ENCODE measurements around the gene SEPSECS. TPM values are rescaled to one million over a fixed set of nuclear protein-coding genes. Genes with fewer than 3 reads are reported as not detected.

The SEPSECS gene
- total and polyA plus RNA-seq, 5 donors: 2.1 to 6.4 (median 4.5) TPM

DNA sequence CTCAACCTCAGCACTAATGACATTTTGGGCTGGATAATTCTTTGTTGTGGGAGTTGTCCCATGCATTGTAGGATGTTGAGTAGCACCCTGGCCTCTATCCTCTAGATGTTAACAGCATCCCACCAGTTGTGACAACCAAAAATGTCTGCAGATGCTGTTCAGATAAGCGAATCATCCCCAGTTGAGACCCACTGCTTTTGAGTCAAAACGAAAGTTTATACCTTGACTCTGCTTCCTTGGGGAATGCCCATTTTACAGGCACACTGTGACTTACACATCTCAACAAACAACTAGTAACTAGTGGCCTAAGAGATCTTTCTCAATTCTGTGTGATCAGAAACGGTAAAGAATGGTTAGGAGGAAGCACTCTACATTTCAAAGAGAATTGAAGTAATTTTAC lies 37.0 kb downstream of the SEPSECS start:
- H3K4me3 ChIP-seq (ENCODE audit: low read length): no peak overlapping the region
- WGBS: 92% methylated on average over 3 of the region's 3 CpGs
- no peaks in the 10 kb centered on the region for H3K4me1 ChIP-seq (ENCODE audit: control insufficient read depth, insufficient read depth, low read length)
- ATAC-seq (no peak), DNase-seq (no peak)
- H3K9me3 ChIP-seq (ENCODE audit: control insufficient read depth, low read length): no peaks in the 10 kb centered on the region
- H3K27me3 ChIP-seq (ENCODE audit: control insufficient read depth, insufficient read depth): no peaks in the 10 kb centered on the region
- intact Hi-C loops (cut with DNase I): no loop called here
- H3K27ac ChIP-seq (ENCODE audit: low read length): no peak overlapping the region

DNA sequence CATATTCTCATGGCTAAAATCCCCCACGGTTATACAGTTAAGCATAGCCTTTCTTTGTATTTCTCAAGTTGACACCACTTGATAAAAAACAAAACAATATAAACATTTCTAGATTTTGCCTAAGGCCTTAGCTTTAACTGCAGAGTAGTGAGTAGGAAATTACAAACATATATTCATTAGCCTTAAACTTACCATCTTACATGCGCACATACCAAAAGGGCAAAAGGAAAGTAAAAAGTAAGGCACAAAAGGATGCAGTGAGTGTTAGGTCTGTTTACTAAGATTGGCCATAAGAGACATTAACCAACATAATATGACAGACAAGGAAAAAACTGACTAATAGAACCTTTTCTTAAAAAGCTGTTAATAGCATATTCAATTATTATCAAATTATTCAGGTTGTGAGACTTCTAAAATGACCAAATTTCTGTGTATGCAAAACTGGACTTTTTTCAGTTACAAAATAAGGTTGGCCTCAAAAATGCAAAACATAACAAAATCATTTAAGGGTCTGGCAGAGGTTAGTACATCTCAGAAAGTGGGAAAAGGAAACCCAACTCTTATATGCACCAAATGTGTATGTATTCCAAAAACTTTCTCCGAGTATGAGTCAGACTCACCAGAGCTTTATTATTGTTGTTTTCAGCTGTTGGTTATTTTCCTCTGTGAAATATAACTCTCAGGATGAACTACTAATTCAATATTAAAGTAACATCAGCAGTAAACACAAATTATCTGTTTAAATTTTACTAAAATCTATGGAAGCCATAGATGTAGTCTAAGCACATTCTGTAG lies 39.9 kb downstream of the SEPSECS start:
- Histone ChIP-seq H3K27ac (ENCODE audit: low read length) (no peak overlapping the region), H3K4me3 (ENCODE audit: low read length) (no peak overlapping the region), H3K9me3 (ENCODE audit: control insufficient read depth, low read length) (no peaks in the 10 kb centered on the region), H3K4me1 (ENCODE audit: control insufficient read depth, insufficient read depth, low read length) (no peaks in the 10 kb centered on the region), H3K27me3 (ENCODE audit: control insufficient read depth, insufficient read depth) (no peaks in the 10 kb centered on the region)
- DNase-seq (no peak), ATAC-seq (no peak)
- WGBS: 86% methylated on average over 3 of the region's 3 CpGs
- intact Hi-C loops (cut with DNase I): no loop called here

DNA sequence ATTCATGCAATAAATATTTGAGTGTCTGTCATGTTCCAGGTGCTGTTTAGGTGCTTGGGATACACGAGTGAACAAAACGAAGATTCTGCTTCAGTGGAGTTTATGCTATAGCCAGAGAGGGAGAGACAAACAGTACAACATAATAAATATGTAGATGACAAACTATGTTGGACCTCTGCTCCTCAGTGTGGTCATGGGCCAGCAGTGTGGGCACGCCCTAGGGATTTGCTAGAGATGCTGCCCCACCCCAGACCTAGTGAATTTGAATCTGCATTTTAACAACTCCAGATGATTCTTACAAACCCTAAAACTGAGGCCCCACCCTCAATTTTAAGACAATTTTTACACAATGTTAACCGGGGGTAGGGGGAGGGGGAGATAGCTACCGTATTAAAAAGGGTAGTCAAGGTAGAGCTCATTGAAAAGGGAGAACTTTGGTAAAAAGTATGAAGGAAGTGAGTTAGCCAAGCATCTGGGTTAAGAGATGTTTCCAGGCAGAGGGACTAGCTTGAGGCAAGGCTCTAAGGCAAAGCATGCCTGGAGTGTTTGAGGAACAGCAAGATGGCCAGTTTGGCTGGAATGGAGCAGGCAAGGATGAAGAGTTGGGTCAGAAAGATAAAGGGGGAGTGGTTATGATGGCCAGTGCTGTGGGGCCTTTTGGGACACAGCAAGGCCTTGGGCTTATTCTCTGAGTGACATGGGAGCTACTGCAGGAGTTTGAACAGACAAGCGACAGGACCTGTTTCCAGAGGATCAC lies 42.4 kb downstream of the SEPSECS start:
- Histone ChIP-seq H3K9me3 (ENCODE audit: control insufficient read depth, low read length) (no peaks in the 10 kb centered on the region), H3K27me3 (ENCODE audit: control insufficient read depth, insufficient read depth) (no peaks in the 10 kb centered on the region), H3K27ac (ENCODE audit: low read length) (no peak overlapping the region), H3K4me3 (ENCODE audit: low read length) (no peak overlapping the region), H3K4me1 (ENCODE audit: control insufficient read depth, insufficient read depth, low read length) (no peaks in the 10 kb centered on the region)
- DNase-seq (no peak), ATAC-seq (no peak)
- WGBS: 95% methylated on average over 6 of the region's 6 CpGs
- intact Hi-C loops (cut with DNase I): no loop called here

DNA sequence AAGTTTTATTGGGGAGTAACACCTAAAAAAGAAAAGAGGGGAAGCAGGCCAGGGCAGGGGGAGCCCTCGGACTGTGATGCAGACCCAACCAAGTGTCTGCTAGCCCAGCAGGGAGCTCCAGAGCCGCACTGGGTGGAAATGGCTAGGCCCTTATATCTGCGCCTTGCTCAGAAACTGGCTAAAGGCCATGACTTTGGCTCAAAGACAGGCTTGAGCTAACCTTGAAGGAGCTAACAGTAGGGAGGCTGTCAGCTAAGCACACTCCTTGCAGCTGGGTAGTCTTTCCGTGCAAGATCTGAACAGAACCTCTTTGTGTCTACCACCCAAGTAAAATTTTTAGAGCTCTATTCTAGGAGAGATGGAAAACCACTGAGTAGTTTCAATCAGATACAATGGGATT lies 43.0 kb downstream of the SEPSECS start:
- intact Hi-C loops (cut with DNase I): no loop called here
- no peak overlapping the region for H3K4me3 ChIP-seq (ENCODE audit: low read length)
- H3K9me3 ChIP-seq (ENCODE audit: control insufficient read depth, low read length): no peaks in the 10 kb centered on the region
- DNase-seq (no peak), ATAC-seq (no peak)
- H3K27me3 ChIP-seq (ENCODE audit: control insufficient read depth, insufficient read depth): no peaks in the 10 kb centered on the region
- H3K4me1 ChIP-seq (ENCODE audit: control insufficient read depth, insufficient read depth, low read length): no peaks in the 10 kb centered on the region
- H3K27ac ChIP-seq (ENCODE audit: low read length): no peak overlapping the region
- WGBS: 86% methylated on average over 4 of the region's 4 CpGs

DNA sequence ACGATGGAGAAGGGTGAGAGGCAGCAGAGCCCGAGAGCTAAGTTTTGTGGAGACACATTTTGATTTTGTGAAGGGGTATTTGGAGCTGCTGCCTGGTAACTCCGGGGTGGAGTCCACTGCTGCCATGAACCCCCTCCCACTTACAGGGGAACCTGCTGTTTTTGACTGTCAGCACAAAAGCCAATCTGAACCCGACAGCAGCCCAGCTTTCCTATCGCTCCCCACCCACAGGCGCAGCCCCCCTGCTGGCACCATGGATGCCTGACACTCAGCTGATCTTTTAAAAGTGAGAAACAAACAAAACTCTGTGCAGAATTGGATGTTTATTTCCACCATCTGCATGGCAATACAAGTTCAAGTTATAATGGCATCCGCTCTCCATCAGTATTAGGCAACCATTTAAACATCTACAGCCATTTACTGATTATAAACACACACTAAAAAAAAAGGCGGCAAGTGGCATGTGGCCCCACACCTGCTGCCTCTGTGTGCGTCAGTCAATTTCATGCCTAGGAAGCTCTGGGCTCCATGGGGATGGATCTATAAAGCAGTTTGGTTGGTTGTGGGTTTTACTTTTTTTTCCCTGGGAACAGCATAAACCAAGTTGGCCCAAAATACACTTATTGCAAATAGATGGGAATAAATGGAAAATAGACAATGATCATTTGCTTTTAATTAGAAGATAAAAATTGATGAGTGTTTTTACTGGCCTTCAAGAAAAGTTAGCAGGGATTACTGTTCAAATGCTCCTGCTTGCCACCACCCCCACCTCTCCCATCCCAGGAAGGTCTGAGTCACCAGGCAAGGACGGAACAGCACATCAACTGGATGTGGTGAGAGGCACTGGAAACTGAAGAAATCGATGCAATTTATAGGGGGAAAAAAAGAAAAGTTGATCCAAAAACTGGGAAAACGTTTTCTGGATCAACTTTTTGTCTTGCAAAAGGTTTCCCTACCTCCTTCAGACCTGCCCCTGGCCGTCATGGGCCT lies 46.0 kb downstream of the SEPSECS start:
- no peaks in the 10 kb centered on the region for H3K9me3 ChIP-seq (ENCODE audit: control insufficient read depth, low read length)
- 73% methylated on average over 13 of the region's 13 CpGs for WGBS
- DNase-seq (no peak), ATAC-seq (peak in 1 of 2 donors; percentile 59)
- intact Hi-C loops (cut with DNase I): no loop called here
- no peak overlapping the region for H3K4me3 ChIP-seq (ENCODE audit: low read length)
- no peaks in the 10 kb centered on the region for H3K27me3 ChIP-seq (ENCODE audit: control insufficient read depth, insufficient read depth)
- no peak overlapping the region for H3K27ac ChIP-seq (ENCODE audit: low read length)
- no peaks in the 10 kb centered on the region for H3K4me1 ChIP-seq (ENCODE audit: control insufficient read depth, insufficient read depth, low read length)

DNA sequence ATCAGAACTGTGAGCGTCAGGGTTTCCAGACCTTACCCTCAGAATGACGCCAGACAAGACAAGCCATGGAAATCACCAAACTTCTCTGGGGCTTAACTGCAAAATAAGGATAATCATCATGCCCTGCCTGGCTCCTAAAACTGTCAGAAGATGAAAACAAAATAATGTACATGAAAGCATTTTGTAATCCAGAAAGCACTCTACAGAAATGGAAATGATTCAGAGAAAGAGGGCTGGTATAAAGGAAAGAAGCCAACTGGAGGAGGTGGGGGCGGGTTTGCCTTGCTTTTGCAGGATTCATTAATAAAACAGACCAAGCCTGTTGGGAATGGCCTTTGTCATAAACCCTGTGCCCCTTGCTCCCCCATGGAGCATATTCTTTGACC lies 47.3 kb downstream of the SEPSECS start:
- intact Hi-C loops (cut with DNase I): no loop called here
- DNase-seq: no peak
- H3K27ac ChIP-seq (ENCODE audit: low read length): no peak overlapping the region
- no peak for ATAC-seq
- H3K4me1 ChIP-seq (ENCODE audit: control insufficient read depth, insufficient read depth, low read length): no peaks in the 10 kb centered on the region
- no peak overlapping the region for H3K4me3 ChIP-seq (ENCODE audit: low read length)
- H3K9me3 ChIP-seq (ENCODE audit: control insufficient read depth, low read length): no peaks in the 10 kb centered on the region
- 86% methylated on average over 3 of the region's 3 CpGs for WGBS
- H3K27me3 ChIP-seq (ENCODE audit: control insufficient read depth, insufficient read depth): no peaks in the 10 kb centered on the region

DNA sequence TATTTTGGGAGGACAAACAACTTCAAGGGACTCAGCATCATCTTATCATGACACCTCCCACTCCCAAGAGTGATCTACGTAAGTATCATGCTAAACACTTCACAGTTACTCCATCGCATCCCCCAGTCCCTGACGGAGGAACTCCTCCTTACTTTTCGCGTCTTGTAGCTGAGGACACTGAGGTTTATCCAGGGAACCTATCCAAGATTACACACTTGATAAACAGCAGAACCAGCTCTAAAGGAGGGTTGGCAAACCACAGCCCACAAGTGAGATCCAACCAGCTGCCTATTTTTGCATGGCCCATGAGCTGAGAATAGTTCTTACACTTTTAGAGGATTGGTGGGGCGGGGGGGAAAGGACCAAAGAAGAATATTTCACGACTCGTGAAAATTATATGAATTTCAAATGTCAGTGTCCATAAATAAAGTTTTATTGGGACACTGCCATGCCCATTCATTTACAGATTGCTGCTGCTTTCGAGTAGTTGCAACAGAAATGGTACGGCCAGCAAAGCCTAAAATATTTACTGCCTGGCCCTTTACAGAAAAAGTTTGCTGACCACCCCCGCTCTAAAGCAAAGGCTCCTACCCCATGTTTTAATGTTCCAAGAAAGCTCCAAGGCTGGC lies 47.8 kb downstream of the SEPSECS start:
- ATAC-seq (no peak), DNase-seq (no peak)
- Histone ChIP-seq H3K4me3 (ENCODE audit: low read length) (no peak overlapping the region), H3K27me3 (ENCODE audit: control insufficient read depth, insufficient read depth) (no peaks in the 10 kb centered on the region), H3K27ac (ENCODE audit: low read length) (no peak overlapping the region), H3K4me1 (ENCODE audit: control insufficient read depth, insufficient read depth, low read length) (no peaks in the 10 kb centered on the region), H3K9me3 (ENCODE audit: control insufficient read depth, low read length) (no peaks in the 10 kb centered on the region)
- intact Hi-C loops (cut with DNase I): no loop called here
- WGBS: 71% methylated on average over 11 of the region's 11 CpGs

DNA sequence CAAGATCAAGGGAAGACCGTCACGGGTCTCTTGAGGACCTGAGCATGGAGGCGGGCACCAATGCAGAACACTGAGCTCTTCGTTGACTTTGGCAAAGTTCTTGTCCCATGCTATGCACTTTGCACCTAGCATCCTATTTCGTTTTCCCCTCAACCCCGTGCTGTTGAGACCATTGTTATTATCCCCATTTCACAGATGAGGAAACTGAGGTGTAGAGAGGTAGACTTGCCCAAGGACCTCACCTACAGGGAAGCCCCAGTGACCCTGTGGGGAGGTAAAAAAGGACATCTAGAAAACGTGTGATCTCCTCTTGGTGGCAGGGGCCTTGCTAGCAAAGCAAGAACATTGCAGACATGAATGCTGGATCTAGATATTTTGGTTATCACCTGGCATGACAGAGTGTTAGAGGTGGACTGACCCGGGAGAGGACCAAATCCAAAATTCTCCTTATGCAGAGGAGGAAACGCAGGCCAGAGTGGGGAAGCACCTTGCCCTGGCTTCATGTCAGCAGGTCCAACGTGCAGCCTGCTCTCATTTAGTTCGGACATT lies 48.5 kb downstream of the SEPSECS start:
- Histone ChIP-seq H3K9me3 (ENCODE audit: control insufficient read depth, low read length) (no peaks in the 10 kb centered on the region), H3K4me1 (ENCODE audit: control insufficient read depth, insufficient read depth, low read length) (no peaks in the 10 kb centered on the region), H3K27ac (ENCODE audit: low read length) (no peak overlapping the region), H3K4me3 (ENCODE audit: low read length) (no peak overlapping the region), H3K27me3 (ENCODE audit: control insufficient read depth, insufficient read depth) (no peaks in the 10 kb centered on the region)
- DNase-seq: no peak
- intact Hi-C loops (cut with DNase I): no loop called here
- WGBS: 78% methylated on average over 11 of the region's 11 CpGs
- no peak for ATAC-seq

DNA sequence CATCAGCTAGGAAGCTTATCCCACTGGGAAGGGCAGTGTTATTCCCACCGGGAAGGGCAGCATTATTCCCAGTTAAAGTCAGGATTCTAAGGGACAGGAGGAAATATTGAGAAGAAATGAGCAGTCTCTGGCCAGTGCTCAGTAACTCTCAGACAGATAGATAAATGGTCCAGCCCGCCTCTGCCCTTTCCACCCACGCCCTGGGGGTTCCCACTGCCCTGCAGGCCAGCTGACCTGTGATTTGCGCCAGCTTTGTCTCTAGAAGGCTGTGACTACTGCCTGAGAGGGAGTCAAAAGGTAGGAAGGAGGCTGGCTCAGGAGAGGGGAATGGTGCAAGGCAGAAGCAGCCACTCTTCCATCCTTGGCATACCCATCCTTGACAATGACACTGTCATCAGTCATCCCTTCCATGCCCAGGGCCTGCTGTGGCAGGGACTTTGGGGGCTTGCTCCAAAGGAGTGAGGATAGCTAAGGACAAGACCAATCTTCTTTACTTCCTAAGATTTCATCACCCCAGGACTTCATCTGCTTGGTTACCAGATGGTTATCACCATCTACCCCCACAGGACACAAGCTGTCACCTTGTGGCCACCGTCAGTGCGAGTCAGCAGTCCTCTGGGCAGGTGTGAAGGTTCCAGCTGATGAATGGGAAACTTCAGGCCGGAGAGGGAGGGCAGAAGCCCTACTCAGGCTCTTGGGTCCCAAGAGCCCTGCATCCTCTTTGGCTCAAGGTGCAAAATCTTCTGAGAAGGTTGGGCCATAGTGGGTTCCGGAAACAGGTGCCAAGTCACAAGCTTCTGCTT lies 49.5 kb downstream of the SEPSECS start:
- no peak for ATAC-seq
- WGBS: 90% methylated on average over 8 of the region's 8 CpGs
- H3K27ac ChIP-seq (ENCODE audit: low read length): no peak overlapping the region
- intact Hi-C loops (cut with DNase I): no loop called here
- no peaks in the 10 kb centered on the region for H3K9me3 ChIP-seq (ENCODE audit: control insufficient read depth, low read length)
- H3K4me3 ChIP-seq (ENCODE audit: low read length): no peak overlapping the region
- DNase-seq: no peak
- H3K27me3 ChIP-seq (ENCODE audit: control insufficient read depth, insufficient read depth): no peaks in the 10 kb centered on the region
- H3K4me1 ChIP-seq (ENCODE audit: control insufficient read depth, insufficient read depth, low read length): no peaks in the 10 kb centered on the region

DNA sequence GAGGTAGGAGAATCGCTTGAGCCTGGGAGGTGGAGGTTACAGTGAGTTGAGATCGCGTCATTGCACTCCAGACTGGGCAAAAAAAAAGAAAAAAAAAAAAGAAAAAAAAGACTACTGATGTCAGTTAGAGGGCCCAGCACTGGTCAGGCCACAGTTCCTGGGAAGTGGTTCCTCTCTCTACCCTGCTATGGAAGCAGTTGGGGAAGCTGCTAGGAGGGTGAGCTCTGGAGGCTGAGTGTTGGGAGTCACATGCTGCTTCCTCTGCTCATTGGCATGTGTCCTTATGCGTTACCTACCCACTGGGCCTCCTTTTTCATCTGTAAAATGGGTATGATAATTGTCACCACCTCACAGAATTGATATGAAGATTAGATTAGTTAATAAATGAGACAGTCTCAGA lies 50.7 kb downstream of the SEPSECS start:
- DNase-seq (no peak), ATAC-seq (no peak)
- Histone ChIP-seq H3K4me1 (ENCODE audit: control insufficient read depth, insufficient read depth, low read length) (no peaks in the 10 kb centered on the region), H3K9me3 (ENCODE audit: control insufficient read depth, low read length) (no peaks in the 10 kb centered on the region), H3K27ac (ENCODE audit: low read length) (no peak overlapping the region), H3K4me3 (ENCODE audit: low read length) (no peak overlapping the region), H3K27me3 (ENCODE audit: control insufficient read depth, insufficient read depth) (no peaks in the 10 kb centered on the region)
- WGBS: 94% methylated on average over 4 of the region's 4 CpGs
- intact Hi-C loops (cut with DNase I): no loop called here

Measured in right cardiac atrium (tissue), 5 donors.